MCF 10A (cell line): ENCODE results near the gene PTPRR. TPM values are rescaled to one million over a fixed set of nuclear protein-coding genes. Genes with fewer than 3 reads are reported as not detected.

ENCODE experiments used
- BruUV-seq: library from RNA; stranded (reverse); fragments of 400-500 nt; replicated peaks from 2 replicates; lab custom pipeline; 2021; lab: Mats Ljungman, UMichigan
- CTCF ChIA-PET: fragments of 300-600 bp; sonication (Branson Sonifier 250); formaldehyde crosslinking; extraction: SDS; loops from one replicate; lab custom pipeline; 2021; ENCODE audit warnings: antibody characterized with exemption, inconsistent platforms; lab: Yijun Ruan, JAX
- POLR2A ChIA-PET: fragments of 300-600, 350-650 bp; sonication (Branson Sonifier 250); formaldehyde crosslinking; extraction: SDS; loops from one replicate; lab custom pipeline; 2020; ENCODE audit warnings: antibody characterized with exemption, inconsistent platforms; lab: Yijun Ruan, JAX
- DNase-seq: peaks from one replicate; pipeline ENCODE4 v3.0.0-alpha.2; 2018; ENCODE audit not compliant: unreplicated experiment
- H3K27ac Mint-ChIP-seq: one replicate; pipeline ENCODE4 v1.8.0; 2022; ENCODE audit warnings: mild to moderate bottlenecking, low read depth, mixed read lengths; ENCODE audit not compliant: unreplicated experiment
- H3K27me3 Mint-ChIP-seq: one replicate; pipeline ENCODE4 v1.8.0; 2022; ENCODE audit warnings: mixed read lengths; ENCODE audit not compliant: insufficient read depth, unreplicated experiment
- H3K36me3 Mint-ChIP-seq: one replicate; pipeline ENCODE4 v1.8.0; 2022; ENCODE audit warnings: mild to moderate bottlenecking, moderate library complexity, mixed read lengths; ENCODE audit not compliant: insufficient read depth, unreplicated experiment
- H3K4me1 Mint-ChIP-seq: one replicate; pipeline ENCODE4 v1.8.0; 2022; ENCODE audit warnings: mixed read lengths; ENCODE audit not compliant: insufficient read depth, unreplicated experiment
- H3K4me3 Mint-ChIP-seq: one replicate; pipeline ENCODE4 v1.8.0; 2022; ENCODE audit warnings: mild to moderate bottlenecking, moderate library complexity, mixed read lengths; ENCODE audit not compliant: unreplicated experiment
- H3K9me3 Mint-ChIP-seq: one replicate; pipeline ENCODE4 v1.8.0; 2022; ENCODE audit warnings: mixed read lengths; ENCODE audit not compliant: unreplicated experiment
- CTCF ChIP-seq: fragments of 200-600 bp; IDR thresholded peaks from one replicate; pipeline ENCODE4 v1.8.0; 2022; ENCODE audit warnings: antibody characterized with exemption, mild to moderate bottlenecking; ENCODE audit not compliant: unreplicated experiment
- intact Hi-C: fragments of 100-400 bp; cut with micrococcal nuclease; formaldehyde crosslinking; loops from 2 replicates; pipeline ENCODE4 v1.14.1; 2022
- total RNA-seq: library from RNA; stranded (reverse); gene quantifications from 2 replicates; pipeline ENCODE4 v1.2.3, GENCODE V29; 2022

The PTPRR gene
- total RNA-seq, 1 experiment from 2014 or later = not detected

- Mint-ChIP-seq H3K36me3 (peaks cover 4% of the 10 kb centered on the region), H3K27ac (peak overlapping the region; percentile 80), H3K27me3 (no peaks in the 10 kb centered on the region), H3K4me3 (no peak overlapping the region), H3K4me1 (peaks cover 6% of the 10 kb centered on the region), H3K9me3 (no peaks in the 10 kb centered on the region)
- POLR2A ChIA-PET = interaction anchor here (0.8 to 1.2 kb wide), 2 partner anchors 10 to 11 kb away, joined by 3 to 4 read pairs; no protein-coding TSS in a partner anchor
- BruUV-seq = no TSS peak
- CTCF ChIA-PET = interaction anchor here (0.6 to 1.0 kb wide), 3 partner anchors 27 to 257 kb away, joined by 3 read pairs; no protein-coding TSS in a partner anchor
- intact Hi-C loops = loop anchor here (5.0 kb wide), 1 partner anchor 61 kb away; no protein-coding TSS in a partner anchor
- no peak for TF ChIP-seq CTCF
- no peak for DNase-seq
Measured at GRCh38 chr12:70756791-70757190, 163.7 kb downstream of the PTPRR start.

- Mint-ChIP-seq H3K36me3 (peaks cover 4% of the 10 kb centered on the region), H3K27me3 (no peaks in the 10 kb centered on the region), H3K27ac (peak overlapping the region; percentile 80), H3K9me3 (no peaks in the 10 kb centered on the region), H3K4me1 (peaks cover 6% of the 10 kb centered on the region), H3K4me3 (no peak overlapping the region)
- BruUV-seq = no TSS peak
- DNase-seq = peak; percentile 74
- POLR2A ChIA-PET = interaction anchor here (1.2 kb wide), 1 partner anchor 9 kb away, joined by 3 read pairs; no protein-coding TSS in a partner anchor
- TF ChIP-seq CTCF = no peak
- CTCF ChIA-PET = interaction anchor here (1.0 kb wide), 1 partner anchor 257 kb away, joined by 3 read pairs; no protein-coding TSS in a partner anchor
- intact Hi-C loops = loop anchor here (5.0 kb wide), 1 partner anchor 61 kb away; no protein-coding TSS in a partner anchor
Measured at GRCh38 chr12:70756118-70756517, 164.4 kb downstream of the PTPRR start.

GRCh38 chr12:70754330-70754741 lies 166.2 kb downstream of the PTPRR start:
- intact Hi-C loops = no loop called here
- H3K36me3 Mint-ChIP-seq = peaks cover 4% of the 10 kb centered on the region
- ChIA-PET CTCF (no interaction called here), POLR2A (no interaction called here)
- no peaks in the 10 kb centered on the region for H3K27me3 Mint-ChIP-seq
- peaks cover 6% of the 10 kb centered on the region for H3K4me1 Mint-ChIP-seq
- TF ChIP-seq CTCF = no peak
- no peak for DNase-seq
- no peak overlapping the region for H3K4me3 Mint-ChIP-seq
- H3K27ac Mint-ChIP-seq = no peak overlapping the region
- BruUV-seq = no TSS peak
- no peaks in the 10 kb centered on the region for H3K9me3 Mint-ChIP-seq

GRCh38 chr12:70752327-70752726 lies 168.2 kb downstream of the PTPRR start:
- intact Hi-C loops = no loop called here
- DNase-seq = no peak
- ChIA-PET CTCF (no interaction called here), POLR2A (no interaction called here)
- no peak for TF ChIP-seq CTCF
- Mint-ChIP-seq H3K4me1 (peaks cover 6% of the 10 kb centered on the region), H3K27ac (no peak overlapping the region), H3K9me3 (no peaks in the 10 kb centered on the region), H3K27me3 (no peaks in the 10 kb centered on the region), H3K36me3 (peaks cover 4% of the 10 kb centered on the region), H3K4me3 (no peak overlapping the region)
- no TSS peak for BruUV-seq
